Fibroblast of lung (primary cell): ENCODE measurements around the gene DIO3.

Experiments used
- EZH2 ChIP-seq: IDR thresholded peaks from 2 replicates; pipeline ENCODE4 v1.5.1; 2012; ENCODE audit warnings: low read length, control low read depth, mild to moderate bottlenecking; ENCODE audit errors: missing control alignments
- TF ChIP-seq, protein P1 (sequence below), 2 donors: IDR thresholded peaks in 1 of 2; conservative IDR thresholded peaks in 1 of 2; 1 replicate in 1 of 2; 2 replicates in 1 of 2; pipeline ENCODE4 v1.5.1; 2011 to 2012; ENCODE audit warnings: low read length in 2 of 2, control low read depth in 1 of 2, inconsistent platforms in 1 of 2, low read depth in 1 of 2, mild to moderate bottlenecking in 1 of 2

DNA sequence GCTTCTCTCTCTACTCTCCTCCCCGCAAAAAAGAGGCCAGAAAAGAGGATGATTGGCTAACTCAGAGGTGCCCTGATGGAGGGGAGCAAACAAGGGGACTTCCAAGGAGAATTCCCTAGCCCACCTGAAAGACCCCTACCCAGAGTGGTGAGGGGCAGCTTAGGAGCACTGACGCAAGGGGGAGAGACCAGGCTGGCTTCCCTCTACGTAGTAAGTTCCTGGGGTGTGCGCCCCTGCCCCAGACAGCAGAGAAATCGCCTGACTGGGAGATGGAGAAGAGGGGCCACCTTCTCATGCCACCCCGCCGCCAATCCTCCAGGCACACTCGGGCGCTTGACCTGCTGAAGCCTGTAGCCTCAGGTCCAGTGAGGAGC, 2.1 kb upstream of the DIO3 start:
- TF ChIP-seq, protein P1, sequence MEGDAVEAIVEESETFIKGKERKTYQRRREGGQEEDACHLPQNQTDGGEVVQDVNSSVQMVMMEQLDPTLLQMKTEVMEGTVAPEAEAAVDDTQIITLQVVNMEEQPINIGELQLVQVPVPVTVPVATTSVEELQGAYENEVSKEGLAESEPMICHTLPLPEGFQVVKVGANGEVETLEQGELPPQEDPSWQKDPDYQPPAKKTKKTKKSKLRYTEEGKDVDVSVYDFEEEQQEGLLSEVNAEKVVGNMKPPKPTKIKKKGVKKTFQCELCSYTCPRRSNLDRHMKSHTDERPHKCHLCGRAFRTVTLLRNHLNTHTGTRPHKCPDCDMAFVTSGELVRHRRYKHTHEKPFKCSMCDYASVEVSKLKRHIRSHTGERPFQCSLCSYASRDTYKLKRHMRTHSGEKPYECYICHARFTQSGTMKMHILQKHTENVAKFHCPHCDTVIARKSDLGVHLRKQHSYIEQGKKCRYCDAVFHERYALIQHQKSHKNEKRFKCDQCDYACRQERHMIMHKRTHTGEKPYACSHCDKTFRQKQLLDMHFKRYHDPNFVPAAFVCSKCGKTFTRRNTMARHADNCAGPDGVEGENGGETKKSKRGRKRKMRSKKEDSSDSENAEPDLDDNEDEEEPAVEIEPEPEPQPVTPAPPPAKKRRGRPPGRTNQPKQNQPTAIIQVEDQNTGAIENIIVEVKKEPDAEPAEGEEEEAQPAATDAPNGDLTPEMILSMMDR (conservative IDR thresholded peaks at IDR 0.05 in 1 of 2, IDR thresholded peaks at IDR 0.05 in 1 of 2; ENCODE audit: low read depth in 1 of 2, low read length in 2 of 2): no peak
- no peak for TF ChIP-seq EZH2
